GM19025 (cell line): ENCODE data around the gene TMEM45A.
"Not testable (repeated sequence)": the region's sequence is repeated elsewhere in the genome, so short reads cannot be mapped to it uniquely, and the experiment has no call there.

ENCODE experiments used
- ATAC-seq: cut with Tn5 transposase; IDR thresholded peaks from one replicate; pipeline ENCODE4 v1.9.1; 2021; ENCODE audit warnings: mild to moderate bottlenecking, low read depth, moderate library complexity; ENCODE audit not compliant: unreplicated experiment

The TMEM45A gene

DNA sequence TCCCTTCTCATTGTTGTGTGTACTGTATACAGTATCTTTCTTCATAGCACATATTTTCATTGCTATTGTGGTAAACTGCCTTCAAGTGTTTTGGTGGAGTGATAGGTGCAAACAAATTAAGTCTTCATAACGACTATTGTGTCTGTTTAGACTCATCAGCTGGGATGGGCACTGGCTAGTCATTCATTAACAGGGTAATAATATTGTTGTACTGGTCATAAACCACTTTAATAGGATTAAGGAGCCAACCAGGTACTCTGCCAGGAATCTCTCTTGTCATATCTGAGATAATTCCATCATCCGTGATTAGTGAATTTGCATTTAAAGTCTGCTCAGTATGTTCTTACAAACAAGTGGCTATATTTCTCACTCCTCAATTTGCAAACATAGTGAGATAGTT lies 10.2 kb upstream of the TMEM45A start:
- ATAC-seq = no peak

DNA sequence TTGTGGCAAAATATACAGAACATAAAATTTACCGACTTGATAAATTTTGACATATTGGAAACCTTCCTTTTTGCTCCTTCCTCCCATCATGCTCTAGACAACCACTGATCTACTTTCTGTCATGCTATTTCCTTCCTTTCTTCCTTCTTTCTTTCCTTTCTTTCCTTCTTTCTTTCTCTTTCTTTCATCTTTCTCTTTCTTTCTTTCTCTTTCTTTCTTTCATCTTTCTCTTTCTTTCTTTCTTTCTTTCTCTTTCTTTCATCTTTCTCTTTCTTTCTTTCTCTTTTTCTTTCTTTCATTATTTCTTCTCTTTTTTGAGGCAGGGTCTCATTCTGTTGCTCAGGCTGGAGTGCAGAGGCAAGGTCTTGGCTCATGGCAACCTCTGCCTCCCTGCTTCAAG lies 8.9 kb upstream of the TMEM45A start:
- no peak for ATAC-seq

DNA sequence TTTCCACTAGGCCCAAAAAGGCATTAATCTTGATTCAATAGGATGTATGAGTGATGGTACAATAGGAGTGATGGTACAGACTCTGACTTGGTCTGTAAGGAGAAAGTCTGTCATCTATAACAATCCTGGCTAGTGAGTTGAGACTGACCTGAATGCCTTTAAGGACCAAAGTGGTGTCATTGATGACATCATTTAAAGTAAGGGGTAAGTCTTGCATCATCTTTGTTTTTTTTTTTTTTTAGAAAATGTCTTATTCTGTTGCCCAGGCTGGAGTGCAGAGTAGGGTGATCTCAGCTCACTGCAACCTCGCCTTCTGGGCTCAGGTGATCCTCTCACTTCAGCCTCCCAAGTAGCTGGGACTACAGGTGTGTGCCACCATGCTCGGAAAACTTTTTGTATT lies 5.6 kb upstream of the TMEM45A start:
- no peak for ATAC-seq

DNA sequence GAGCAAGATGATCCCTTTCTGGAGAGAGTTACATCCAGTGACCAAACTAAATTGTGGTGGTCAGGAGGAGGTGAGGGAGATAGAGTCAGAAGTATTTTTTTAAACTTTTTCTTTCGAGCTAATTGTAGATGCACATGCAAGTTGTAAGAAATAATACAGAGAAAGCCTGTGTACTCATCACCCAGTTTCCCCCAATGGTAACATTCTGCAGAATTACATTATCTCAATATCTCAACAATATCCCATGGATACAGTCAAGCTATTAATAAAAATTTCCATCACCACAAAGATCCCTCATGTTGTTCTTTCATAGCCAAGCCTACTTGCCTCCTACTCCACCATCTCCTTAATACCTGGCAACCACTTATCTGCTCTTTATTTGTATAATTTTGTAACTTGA lies 3.3 kb upstream of the TMEM45A start:
- no peak for ATAC-seq

DNA sequence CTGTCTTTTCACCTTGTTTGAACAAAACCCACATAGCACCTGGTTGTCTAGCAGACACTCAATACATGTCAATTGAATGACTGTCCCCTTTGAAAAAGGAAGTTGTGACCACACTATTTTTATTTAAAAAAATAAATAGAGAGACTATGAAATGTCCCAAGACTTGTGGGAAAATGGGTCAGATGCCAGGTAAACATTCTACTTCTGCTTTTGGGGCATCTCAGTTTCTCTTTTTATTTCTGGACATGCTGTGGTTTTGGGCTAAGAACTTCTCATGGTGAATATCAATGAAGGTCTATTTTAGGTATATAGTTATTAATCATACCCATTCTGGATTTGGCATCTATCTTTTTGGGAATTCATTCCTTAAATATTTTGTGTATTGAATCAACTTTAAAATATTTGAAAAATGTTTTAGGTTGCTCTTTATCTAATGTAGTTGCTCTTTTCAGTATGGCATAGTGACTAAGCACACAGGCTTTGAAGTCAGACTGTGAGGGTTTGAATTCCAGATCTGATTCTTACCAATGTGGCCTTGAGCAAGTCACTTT lies 4.4 kb downstream of the TMEM45A start:
- no peak for ATAC-seq

DNA sequence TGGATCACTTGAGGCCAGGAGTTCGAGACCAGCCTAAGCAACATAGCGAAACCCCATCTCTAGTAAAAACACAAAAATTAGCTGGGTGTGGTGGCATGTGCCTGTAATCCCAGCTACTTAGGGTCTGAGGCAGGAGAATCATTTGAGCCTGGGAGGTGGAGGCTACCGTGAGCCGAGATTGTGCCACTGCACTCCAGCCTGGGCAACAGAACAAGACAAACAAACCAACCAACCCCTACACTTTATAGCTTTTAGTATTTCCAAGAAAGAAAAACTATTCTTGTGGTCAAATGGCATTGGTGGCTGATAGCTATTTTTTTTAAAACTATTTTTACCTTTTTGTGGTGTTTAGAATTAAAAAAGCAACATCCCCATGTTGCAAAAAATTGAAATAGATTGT lies 7.2 kb downstream of the TMEM45A start:
- ATAC-seq = no peak

DNA sequence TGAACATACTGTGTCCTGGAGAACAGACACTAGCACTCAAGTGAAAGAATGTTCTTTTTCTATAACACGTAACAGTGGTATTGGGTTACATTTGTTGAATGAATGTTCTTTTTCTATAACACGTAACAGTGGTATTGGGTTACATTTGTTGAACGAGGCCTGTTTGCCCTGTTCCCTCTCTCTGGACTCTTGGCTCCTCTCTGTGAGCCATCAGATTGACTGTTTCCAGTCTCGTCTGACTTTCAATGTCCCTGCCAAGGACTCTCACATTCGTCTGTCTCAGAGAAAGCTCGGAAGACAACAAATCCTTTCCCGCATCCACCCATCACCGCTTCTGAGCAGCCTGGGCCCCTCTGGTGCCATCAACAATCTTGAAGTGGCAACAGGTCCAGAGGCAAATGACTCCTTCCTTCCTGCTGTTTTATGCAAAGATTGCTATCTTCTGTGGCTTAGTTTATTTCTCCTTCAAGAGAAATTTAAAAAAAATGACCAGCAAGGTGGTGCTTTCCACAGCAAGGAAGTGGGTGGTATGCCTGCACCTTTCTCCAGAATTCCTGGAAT lies 8.0 kb downstream of the TMEM45A start:
- ATAC-seq = no peak

DNA sequence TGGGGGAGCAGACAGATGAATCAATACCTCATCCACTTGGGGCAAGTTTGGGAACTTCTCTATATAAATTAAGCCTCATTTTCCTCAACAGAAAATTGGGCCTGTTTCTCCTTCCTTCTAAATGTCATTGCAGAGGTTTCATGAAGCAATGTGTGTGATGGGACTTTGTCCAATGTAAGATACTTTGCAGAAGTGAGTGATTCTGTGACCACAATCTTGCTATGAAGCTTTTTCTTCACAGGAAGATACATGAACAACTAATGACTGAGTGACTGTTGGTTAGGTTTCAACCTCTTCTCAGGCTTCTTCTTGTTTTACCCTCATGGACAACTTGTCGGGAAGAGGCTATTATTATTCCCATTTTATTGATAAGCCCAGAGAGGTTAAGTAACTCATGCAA lies 11.0 kb downstream of the TMEM45A start:
- ATAC-seq = no peak

DNA sequence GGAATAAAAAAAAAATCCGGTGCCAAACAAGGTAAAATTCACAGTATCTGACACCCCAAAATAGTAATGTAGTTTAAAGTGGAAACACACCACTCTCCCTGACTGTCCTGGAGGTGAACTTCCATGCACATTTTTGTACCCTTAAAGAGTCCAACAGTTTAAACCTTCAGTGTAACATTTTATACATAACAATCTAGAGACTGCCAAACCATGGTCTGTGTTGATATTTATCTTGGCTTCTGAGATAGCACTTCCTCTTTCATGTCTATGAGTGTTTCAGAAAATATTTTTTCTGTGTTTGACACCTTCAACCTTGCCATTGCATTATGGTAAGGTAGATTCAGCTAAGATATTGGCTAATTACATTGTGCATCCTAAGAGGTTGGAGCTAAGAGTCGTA lies 13.9 kb downstream of the TMEM45A start:
- ATAC-seq = no peak

DNA sequence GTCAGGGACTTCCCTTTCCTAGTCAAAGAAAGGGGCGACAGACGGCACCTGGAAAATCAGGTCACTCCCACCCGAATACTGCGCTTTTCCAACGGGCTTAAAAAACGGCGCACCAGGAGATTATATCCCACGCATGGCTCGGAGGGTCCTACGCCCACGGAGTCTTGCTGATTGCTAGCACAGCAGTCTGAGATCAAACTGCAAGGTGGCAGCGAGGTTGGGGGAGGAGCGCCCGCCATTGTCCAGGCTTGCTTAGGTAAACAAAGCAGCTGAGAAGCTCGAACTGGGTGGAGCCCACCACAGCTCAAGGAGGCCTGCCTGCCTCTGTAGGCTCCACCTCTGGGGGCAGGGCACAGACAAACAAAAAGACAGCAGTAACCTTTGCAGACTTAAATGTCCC lies 17.4 kb downstream of the TMEM45A start:
- ATAC-seq = not testable (repeated sequence)

DNA sequence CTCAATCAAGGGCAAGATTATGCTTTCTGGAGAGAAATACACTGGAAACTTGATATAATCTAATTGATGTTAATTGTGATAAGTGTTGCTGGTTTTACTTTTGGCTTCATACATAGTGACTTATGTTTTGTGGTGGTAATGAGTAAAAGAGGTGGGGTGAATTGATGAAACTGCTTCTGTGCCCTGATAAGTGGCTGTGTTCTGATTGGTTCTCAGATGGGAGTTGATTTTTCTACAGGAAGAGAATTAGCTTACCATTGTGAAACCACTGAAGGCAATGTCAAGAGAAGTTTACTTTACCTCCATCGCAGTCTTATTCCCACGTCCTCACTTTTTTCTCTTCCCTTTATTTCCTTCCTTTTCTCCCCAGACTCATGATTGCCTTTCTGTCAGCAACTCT lies 23.8 kb downstream of the TMEM45A start:
- no peak for ATAC-seq

DNA sequence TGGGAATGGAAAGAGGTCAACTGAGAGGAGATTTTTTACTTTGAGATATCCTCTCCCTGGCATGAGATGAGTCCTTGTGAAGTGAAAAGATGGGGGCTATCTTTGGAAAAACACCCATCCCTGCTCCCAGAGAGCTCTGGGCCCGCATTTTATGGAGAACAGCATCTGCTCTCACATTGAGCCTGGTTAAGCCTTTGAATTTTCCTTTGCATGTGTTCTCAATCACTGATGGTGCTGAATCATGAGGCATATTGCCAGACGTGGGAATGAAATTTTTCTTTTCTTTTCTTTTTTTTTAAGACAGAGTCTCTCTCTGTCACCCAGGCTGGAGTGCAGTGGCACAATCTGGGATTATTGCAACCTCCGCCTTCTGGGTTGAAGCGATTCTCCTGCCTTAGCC lies 24.4 kb downstream of the TMEM45A start:
- ATAC-seq = no peak

DNA sequence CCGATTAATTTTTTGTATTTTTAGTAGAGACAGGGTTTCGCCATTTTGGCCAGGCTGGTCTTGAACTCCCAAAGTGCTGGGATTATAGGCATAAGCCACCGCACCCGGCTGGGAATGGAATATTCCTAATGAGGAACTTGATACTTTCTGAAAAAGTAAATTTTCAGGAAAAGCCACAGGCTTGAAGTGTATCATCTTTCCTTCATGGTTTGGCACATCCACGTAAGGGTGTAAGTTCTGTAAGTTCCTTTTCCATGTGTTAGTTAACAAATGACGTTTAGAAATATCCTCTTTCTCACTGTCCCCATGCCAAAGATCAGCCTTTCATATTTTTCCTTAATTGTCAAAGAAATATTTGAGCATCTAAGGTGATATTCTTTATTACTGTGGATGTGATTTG lies 24.9 kb downstream of the TMEM45A start:
- ATAC-seq = no peak

DNA sequence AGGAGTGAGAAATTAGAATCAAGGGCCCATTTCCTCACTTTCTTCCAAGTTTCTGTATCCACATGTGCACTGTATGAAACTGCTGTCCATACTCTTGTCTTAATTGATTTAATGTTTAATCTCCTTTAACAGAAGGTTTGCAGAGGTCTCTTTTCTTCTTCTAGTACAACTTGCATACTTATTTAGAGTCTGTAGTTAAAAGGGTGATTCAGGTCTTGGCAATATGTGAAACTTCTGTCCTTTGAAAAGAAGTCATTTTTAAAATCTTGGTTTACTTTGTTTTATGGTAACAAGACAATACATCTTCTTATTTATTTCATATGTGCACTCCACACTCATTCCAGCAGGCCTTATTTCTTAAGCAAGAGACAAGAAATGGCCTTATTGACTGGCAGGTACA lies 25.8 kb downstream of the TMEM45A start:
- ATAC-seq = no peak

DNA sequence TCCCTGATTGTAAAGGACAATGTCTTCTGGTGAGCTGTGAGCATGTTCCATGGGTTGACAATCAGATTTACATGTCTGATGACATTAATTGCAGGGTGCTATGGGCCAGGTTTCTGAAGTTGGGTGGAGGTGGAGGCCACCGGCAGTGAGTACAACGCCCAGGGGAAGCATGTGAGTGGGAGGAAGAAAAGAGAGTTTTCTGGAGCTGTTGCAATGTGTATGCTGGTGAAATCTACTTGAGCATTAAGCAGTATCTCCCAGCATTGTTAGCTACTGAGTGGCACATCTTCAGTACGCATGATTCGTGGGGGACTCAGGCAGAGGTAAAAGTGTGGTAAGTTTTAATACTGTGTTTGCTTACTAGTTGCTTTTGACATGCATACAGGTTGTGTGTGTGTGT lies 26.6 kb downstream of the TMEM45A start:
- ATAC-seq = no peak

DNA sequence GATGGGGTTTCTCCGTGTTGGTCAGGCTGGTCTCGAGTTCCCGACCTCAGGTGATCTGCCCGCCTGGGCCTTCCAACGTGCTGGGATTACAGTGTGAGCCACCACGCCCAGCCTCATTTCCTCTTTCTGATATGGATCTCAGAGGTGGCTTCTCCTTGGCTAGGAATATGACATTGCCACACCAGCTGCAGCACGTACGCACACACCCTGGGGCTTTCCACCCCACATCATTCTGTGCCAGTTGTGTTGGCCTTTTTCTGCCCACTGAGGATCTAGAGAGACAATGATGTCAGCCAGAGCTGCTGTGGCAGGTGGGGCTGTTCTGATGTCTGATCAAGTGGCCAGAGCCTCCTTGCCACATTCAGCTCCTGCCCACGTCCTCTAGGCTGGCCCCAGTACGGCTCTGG lies 29.0 kb downstream of the TMEM45A start:
- peak; percentile 83 for ATAC-seq

DNA sequence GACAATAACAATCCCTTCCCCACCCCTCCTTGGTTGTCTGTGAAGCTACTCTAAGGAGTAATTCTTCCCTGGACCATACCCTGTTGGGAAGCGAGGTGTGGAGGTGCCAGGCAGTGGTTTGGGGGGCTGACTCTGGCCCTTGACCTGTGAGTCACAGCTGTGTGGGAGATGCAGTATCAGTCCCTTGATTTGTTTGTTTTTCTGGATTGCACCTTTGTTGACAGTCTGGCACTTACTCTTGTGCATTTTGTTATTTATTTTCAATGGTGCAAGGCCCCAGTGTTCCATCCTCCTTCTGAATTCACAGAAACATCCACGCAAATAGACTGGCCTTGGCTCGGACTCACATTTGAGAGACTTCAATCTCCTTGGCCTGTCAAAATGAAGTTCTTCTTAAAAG lies 29.7 kb downstream of the TMEM45A start:
- no peak for ATAC-seq

DNA sequence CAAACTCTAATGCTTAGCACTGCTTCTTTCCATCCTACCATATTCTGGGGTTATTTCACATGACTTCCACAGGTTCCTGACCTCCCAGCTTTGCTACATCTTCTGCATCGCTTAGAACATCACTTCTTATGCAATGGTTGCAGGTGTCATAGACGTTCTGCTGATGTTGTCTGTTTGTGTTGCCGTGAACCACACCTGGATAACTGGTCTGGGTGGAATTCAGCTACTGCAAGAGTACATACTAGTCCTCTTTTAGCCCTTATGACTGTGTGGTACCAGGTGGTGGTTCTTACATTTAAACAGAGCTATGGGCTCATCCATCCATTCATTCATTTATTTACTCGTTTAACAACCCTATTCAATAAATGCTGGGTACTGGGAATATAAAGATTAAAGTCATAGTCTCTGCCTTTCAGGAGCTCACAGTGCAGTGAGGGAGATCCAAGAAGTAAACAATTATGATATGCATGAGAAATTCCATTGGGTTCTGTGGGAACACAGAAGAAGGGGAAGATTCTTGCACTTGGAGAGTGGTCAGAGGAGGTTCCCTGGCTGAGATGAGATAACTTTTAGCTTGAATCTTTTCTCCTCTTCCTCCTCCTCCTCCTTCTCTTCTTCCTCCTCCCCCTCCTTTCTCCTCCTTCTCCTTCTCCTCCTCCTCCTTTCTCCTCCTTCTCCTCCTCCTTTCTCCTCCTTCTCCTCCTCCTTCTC lies 30.8 kb downstream of the TMEM45A start:
- no peak for ATAC-seq

DNA sequence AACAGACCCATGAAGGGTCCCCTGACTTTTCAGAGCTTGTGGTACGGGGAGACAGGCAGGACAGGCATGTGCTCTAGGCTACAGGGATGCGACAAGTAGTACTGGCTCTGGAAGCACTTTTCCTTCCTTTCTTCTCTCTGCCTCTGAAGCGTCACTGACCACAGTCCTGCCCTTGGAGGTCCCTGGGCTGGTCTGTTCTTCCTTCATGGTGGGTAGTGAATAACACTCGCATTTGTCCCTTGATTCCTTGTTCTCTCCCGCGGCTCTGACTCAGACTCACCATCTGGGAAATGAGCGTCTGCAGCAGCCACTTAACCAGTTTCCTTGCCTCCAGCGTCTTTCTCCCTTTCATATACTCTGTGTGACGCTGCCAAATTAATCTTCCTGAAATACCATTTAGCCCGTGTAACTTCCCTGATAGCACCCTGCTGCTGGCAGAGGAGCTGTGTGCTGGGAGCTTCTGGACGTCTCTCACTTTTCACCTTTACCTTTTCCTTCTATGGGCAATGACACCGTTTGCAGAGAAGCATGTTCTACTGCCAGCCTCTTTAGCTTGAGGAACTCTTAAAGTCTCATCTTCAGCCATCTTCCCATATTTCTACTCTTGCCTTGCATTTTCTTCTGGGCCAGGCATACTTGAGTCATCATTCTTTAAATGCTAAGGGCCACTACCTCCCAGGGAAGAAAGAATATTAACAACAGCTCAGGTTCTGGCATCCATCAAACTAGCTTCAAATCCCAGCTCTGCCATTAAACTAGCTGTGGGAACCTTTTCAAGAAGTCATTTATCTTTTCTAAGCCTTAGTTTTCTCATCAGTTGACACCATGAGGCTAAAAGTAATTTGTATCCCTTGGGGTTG lies 33.6 kb downstream of the TMEM45A start:
- ATAC-seq = no peak

DNA sequence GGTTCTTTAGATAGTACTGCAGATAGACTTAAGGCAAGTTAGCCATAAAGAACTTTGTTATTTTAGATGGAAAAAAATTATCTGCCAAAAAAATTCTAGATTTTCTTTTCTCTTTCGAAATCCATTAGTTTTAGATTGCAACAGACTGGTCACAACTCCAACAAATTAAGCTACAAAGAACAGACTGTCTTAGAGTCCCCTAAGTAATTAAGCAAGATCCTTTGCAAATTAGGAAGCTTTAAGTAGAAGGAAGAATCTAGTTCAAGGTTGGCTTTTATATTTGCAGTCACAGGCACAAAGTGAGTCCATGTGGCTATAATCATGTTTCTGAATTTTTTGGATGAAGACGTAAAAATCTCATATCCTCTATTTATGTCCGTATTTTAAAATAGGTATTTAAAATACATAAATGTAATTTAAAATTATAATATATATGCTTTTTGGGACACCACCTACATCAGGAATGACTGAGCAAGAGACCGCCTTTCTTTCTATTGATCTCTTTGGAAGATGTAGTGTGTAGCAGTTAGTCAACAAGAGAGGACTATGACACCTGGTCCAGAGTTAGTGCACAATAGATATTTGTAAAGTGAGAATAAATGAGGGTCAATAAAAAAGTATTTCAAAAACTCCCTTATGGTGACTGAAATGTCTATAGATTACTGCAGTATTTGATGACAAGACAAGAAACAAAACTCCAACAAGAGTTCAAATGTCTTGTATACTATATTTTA lies 34.4 kb downstream of the TMEM45A start:
- ATAC-seq = no peak

DNA sequence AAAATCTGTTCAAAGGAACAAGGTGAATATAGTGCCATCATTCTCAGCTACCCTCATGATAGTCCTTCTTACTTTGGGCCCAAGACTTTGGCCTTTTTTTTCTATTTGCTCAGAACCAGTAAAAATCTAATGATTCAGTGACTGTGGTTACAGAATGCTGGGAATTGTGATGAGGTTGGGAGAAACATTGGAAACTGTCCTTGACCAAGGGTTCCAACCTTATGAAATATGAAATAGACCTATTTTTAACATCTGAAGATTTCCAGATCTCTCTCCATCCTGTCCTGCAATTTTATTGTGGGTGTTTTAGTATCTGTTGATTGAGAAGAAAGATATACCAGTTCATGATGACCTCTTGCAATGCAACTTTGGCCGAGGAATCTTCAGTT lies 34.9 kb downstream of the TMEM45A start:
- ATAC-seq = no peak
